ENCODE data around the gene SLCO2A1. TPM values are rescaled to one million over a fixed set of nuclear protein-coding genes. Genes with fewer than 3 reads are reported as not detected.

SLCO2A1 gene
- total RNA-seq, 1 experiment from 2014 or later: not detected

- no peak overlapping the region for H3K9ac ChIP-seq (ENCODE audit: low read length)
- no peak for DNase-seq
- no peaks in the 10 kb centered on the region for H3K4me1 ChIP-seq (ENCODE audit: low read length)
- H3K27ac ChIP-seq (ENCODE audit: low read length): no peak overlapping the region
- no peaks in the 10 kb centered on the region for H3K36me3 ChIP-seq (ENCODE audit: insufficient read depth, low read length)
- no peak overlapping the region for H3K4me3 ChIP-seq (ENCODE audit: low read length)
- H3K9me3 ChIP-seq (ENCODE audit: low read length): no peaks in the 10 kb centered on the region
- H4K20me1 ChIP-seq (ENCODE audit: insufficient read depth, low read depth, low read length): no peaks in the 10 kb centered on the region
- H3K4me2 ChIP-seq (ENCODE audit: low read depth, low read length, poor library complexity, severe bottlenecking): no peak overlapping the region
- no peak overlapping the region for H2AFZ ChIP-seq (ENCODE audit: low read length)
- no peaks in the 10 kb centered on the region for H3K79me2 ChIP-seq (ENCODE audit: low read length)
- H3K27me3 ChIP-seq (ENCODE audit: low read length): no peaks in the 10 kb centered on the region
- H3K9me2 ChIP-seq (replicated peaks; ENCODE audit: insufficient read depth, low read length): no peaks in the 10 kb centered on the region
Measured at GRCh38 chr3:134057006-134057653, 27.4 kb upstream of the SLCO2A1 start.

DNA sequence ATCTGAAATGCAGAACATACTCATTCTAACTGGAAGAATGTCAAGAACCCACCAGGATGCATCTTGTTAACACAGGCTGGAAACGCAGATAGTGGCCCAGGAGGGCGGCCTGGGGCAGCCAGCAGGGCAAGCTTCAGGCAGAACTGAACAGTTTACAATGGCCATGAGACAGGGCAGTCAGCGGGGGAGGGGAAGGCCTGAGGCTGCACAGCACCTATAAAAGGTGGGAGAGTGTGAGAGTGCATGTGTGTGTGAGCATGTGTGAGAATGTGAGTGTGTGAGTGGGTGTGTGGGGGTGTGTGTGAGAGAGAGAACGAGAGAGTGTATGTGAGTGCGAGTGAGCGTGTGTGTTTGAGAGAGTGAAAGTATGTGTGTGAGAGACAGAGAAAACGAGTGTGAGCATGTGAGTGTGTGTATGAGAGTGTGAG is 26.8 kb upstream of the SLCO2A1 start:
- H3K9me3 ChIP-seq (ENCODE audit: low read length): no peaks in the 10 kb centered on the region
- no peaks in the 10 kb centered on the region for H4K20me1 ChIP-seq (ENCODE audit: insufficient read depth, low read depth, low read length)
- no peak for DNase-seq
- H3K9me2 ChIP-seq (replicated peaks; ENCODE audit: insufficient read depth, low read length): no peaks in the 10 kb centered on the region
- H3K27ac ChIP-seq (ENCODE audit: low read length): no peak overlapping the region
- H3K4me1 ChIP-seq (ENCODE audit: low read length): no peaks in the 10 kb centered on the region
- H3K4me2 ChIP-seq (ENCODE audit: low read depth, low read length, poor library complexity, severe bottlenecking): no peak overlapping the region
- no peak overlapping the region for H2AFZ ChIP-seq (ENCODE audit: low read length)
- no peaks in the 10 kb centered on the region for H3K36me3 ChIP-seq (ENCODE audit: insufficient read depth, low read length)
- no peaks in the 10 kb centered on the region for H3K79me2 ChIP-seq (ENCODE audit: low read length)
- no peak overlapping the region for H3K4me3 ChIP-seq (ENCODE audit: low read length)
- H3K9ac ChIP-seq (ENCODE audit: low read length): no peak overlapping the region
- H3K27me3 ChIP-seq (ENCODE audit: low read length): no peaks in the 10 kb centered on the region

DNA sequence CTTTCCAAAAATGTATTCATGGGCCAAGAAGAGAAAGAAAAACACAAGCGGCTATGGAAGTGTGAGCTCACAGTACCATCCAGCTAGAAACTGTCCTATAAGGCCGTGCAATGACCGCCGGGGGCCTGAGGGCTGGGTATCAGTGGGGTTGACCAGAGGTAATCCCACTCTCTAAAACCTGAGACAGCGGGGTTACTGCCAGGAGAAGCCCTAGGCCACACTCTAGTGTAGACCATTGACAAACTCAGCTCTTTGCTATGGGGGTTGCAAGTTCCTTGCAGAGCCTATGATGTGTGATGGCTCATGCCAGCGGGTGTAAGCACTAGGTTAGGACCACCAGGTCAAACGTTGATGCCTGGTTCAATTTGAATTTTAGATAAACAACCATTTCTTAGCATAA is 25.9 kb upstream of the SLCO2A1 start:
- H4K20me1 ChIP-seq (ENCODE audit: insufficient read depth, low read depth, low read length): no peaks in the 10 kb centered on the region

GRCh38 chr3:134054881-134055280 is 25.2 kb upstream of the SLCO2A1 start:
- no peaks in the 10 kb centered on the region for H3K36me3 ChIP-seq (ENCODE audit: insufficient read depth, low read length)
- H3K27ac ChIP-seq (ENCODE audit: low read length): no peak overlapping the region
- no peak overlapping the region for H3K9ac ChIP-seq (ENCODE audit: low read length)
- no peaks in the 10 kb centered on the region for H4K20me1 ChIP-seq (ENCODE audit: insufficient read depth, low read depth, low read length)
- H3K4me3 ChIP-seq (ENCODE audit: low read length): no peak overlapping the region
- H3K79me2 ChIP-seq (ENCODE audit: low read length): no peaks in the 10 kb centered on the region
- no peak overlapping the region for H3K4me2 ChIP-seq (ENCODE audit: low read depth, low read length, poor library complexity, severe bottlenecking)
- H3K4me1 ChIP-seq (ENCODE audit: low read length): no peaks in the 10 kb centered on the region
- H3K9me3 ChIP-seq (ENCODE audit: low read length): no peaks in the 10 kb centered on the region
- no peak overlapping the region for H2AFZ ChIP-seq (ENCODE audit: low read length)
- no peak for DNase-seq
- H3K9me2 ChIP-seq (replicated peaks; ENCODE audit: insufficient read depth, low read length): no peaks in the 10 kb centered on the region
- no peaks in the 10 kb centered on the region for H3K27me3 ChIP-seq (ENCODE audit: low read length)

More for the DNA sequence above, 25.9 kb upstream of the SLCO2A1 start:
- H3K79me2 ChIP-seq (ENCODE audit: low read length): no peaks in the 10 kb centered on the region
- H3K9me3 ChIP-seq (ENCODE audit: low read length): no peaks in the 10 kb centered on the region
- DNase-seq: no peak
- H3K4me3 ChIP-seq (ENCODE audit: low read length): no peak overlapping the region
- H3K9me2 ChIP-seq (replicated peaks; ENCODE audit: insufficient read depth, low read length): no peaks in the 10 kb centered on the region
- no peaks in the 10 kb centered on the region for H3K27me3 ChIP-seq (ENCODE audit: low read length)
- H3K4me1 ChIP-seq (ENCODE audit: low read length): no peaks in the 10 kb centered on the region
- no peaks in the 10 kb centered on the region for H3K36me3 ChIP-seq (ENCODE audit: insufficient read depth, low read length)
- no peak overlapping the region for H3K9ac ChIP-seq (ENCODE audit: low read length)
- no peak overlapping the region for H2AFZ ChIP-seq (ENCODE audit: low read length)
- no peak overlapping the region for H3K4me2 ChIP-seq (ENCODE audit: low read depth, low read length, poor library complexity, severe bottlenecking)
- H3K27ac ChIP-seq (ENCODE audit: low read length): no peak overlapping the region

GRCh38 chr3:134054231-134054630 is 24.5 kb upstream of the SLCO2A1 start:
- no peak overlapping the region for H3K4me3 ChIP-seq (ENCODE audit: low read length)
- no peaks in the 10 kb centered on the region for H4K20me1 ChIP-seq (ENCODE audit: insufficient read depth, low read depth, low read length)
- no peak for DNase-seq
- H3K9me3 ChIP-seq (ENCODE audit: low read length): no peaks in the 10 kb centered on the region
- H3K36me3 ChIP-seq (ENCODE audit: insufficient read depth, low read length): no peaks in the 10 kb centered on the region
- no peaks in the 10 kb centered on the region for H3K27me3 ChIP-seq (ENCODE audit: low read length)
- no peak overlapping the region for H3K4me2 ChIP-seq (ENCODE audit: low read depth, low read length, poor library complexity, severe bottlenecking)
- no peak overlapping the region for H3K9ac ChIP-seq (ENCODE audit: low read length)
- no peaks in the 10 kb centered on the region for H3K4me1 ChIP-seq (ENCODE audit: low read length)
- no peak overlapping the region for H3K27ac ChIP-seq (ENCODE audit: low read length)
- H2AFZ ChIP-seq (ENCODE audit: low read length): no peak overlapping the region
- H3K9me2 ChIP-seq (replicated peaks; ENCODE audit: insufficient read depth, low read length): no peaks in the 10 kb centered on the region
- H3K79me2 ChIP-seq (ENCODE audit: low read length): no peaks in the 10 kb centered on the region

DNA sequence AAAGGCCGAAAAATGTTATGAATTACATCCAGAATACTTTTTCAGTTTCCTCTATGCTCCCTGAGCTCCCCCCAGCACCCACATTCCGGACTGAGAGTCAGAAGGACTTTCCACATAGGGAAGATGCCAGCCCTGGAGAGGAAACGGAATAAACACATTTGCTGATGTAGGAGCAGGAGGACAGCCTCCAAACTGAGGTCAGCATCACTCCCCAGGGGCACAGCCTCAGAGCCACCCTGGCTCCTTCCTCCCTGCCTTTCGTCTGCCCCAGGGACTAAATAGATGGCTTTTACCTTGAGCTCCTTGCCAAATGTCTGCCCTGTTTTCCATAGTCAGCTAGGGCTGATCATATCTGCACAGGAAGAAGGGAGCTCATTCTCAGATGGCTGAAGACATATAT is 22.6 kb upstream of the SLCO2A1 start:
- Histone ChIP-seq H2AFZ (ENCODE audit: low read length) (no peak overlapping the region), H3K4me2 (ENCODE audit: low read depth, low read length, poor library complexity, severe bottlenecking) (no peak overlapping the region), H3K79me2 (ENCODE audit: low read length) (no peaks in the 10 kb centered on the region), H3K9me3 (ENCODE audit: low read length) (no peaks in the 10 kb centered on the region), H4K20me1 (ENCODE audit: insufficient read depth, low read depth, low read length) (no peaks in the 10 kb centered on the region), H3K9me2 (replicated peaks; ENCODE audit: insufficient read depth, low read length) (no peaks in the 10 kb centered on the region), H3K27ac (ENCODE audit: low read length) (no peak overlapping the region), H3K9ac (ENCODE audit: low read length) (no peak overlapping the region), H3K36me3 (ENCODE audit: insufficient read depth, low read length) (no peaks in the 10 kb centered on the region), H3K4me1 (ENCODE audit: low read length) (no peaks in the 10 kb centered on the region), H3K27me3 (ENCODE audit: low read length) (no peaks in the 10 kb centered on the region), H3K4me3 (ENCODE audit: low read length) (no peak overlapping the region)
- no peak for DNase-seq

- Histone ChIP-seq H3K4me1 (ENCODE audit: low read length) (no peaks in the 10 kb centered on the region), H3K9me3 (ENCODE audit: low read length) (no peaks in the 10 kb centered on the region; the same call in 1 of the 2 replicates), H3K36me3 (ENCODE audit: insufficient read depth, low read length) (no peaks in the 10 kb centered on the region), H3K27ac (ENCODE audit: low read length) (no peak overlapping the region), H3K27me3 (ENCODE audit: low read length) (no peaks in the 10 kb centered on the region), H3K4me2 (ENCODE audit: low read depth, low read length, poor library complexity, severe bottlenecking) (no peak overlapping the region), H2AFZ (ENCODE audit: low read length) (no peak overlapping the region), H4K20me1 (ENCODE audit: insufficient read depth, low read depth, low read length) (no peaks in the 10 kb centered on the region), H3K9me2 (replicated peaks; ENCODE audit: insufficient read depth, low read length) (no peaks in the 10 kb centered on the region), H3K4me3 (ENCODE audit: low read length) (no peak overlapping the region), H3K79me2 (ENCODE audit: low read length) (no peaks in the 10 kb centered on the region), H3K9ac (ENCODE audit: low read length) (no peak overlapping the region)
- DNase-seq: no peak
Measured at GRCh38 chr3:134049676-134050075, 20.0 kb upstream of the SLCO2A1 start.

GRCh38 chr3:134048278-134048996 is 18.7 kb upstream of the SLCO2A1 start:
- Histone ChIP-seq H3K27me3 (ENCODE audit: low read length) (no peaks in the 10 kb centered on the region), H3K9me3 (ENCODE audit: low read length) (peaks cover 5% of the 10 kb centered on the region), H3K79me2 (ENCODE audit: low read length) (no peaks in the 10 kb centered on the region), H3K9me2 (replicated peaks; ENCODE audit: insufficient read depth, low read length) (no peaks in the 10 kb centered on the region), H4K20me1 (ENCODE audit: insufficient read depth, low read depth, low read length) (no peaks in the 10 kb centered on the region), H3K4me1 (ENCODE audit: low read length) (no peaks in the 10 kb centered on the region), H2AFZ (ENCODE audit: low read length) (no peak overlapping the region), H3K27ac (ENCODE audit: low read length) (no peak overlapping the region), H3K4me3 (ENCODE audit: low read length) (no peak overlapping the region), H3K36me3 (ENCODE audit: insufficient read depth, low read length) (no peaks in the 10 kb centered on the region), H3K9ac (ENCODE audit: low read length) (no peak overlapping the region), H3K4me2 (ENCODE audit: low read depth, low read length, poor library complexity, severe bottlenecking) (no peak overlapping the region)
- DNase-seq: no peak
